CD14-positive monocyte (primary cell): ENCODE measurements around the gene SERPINB5. TPM values are rescaled to one million over a fixed set of nuclear protein-coding genes. Genes with fewer than 3 reads are reported as not detected.

Experiments used
- DNase-seq, 3 donors: peaks; one replicate each; pipeline ENCODE4 v3.0.0-alpha.2; 2011 to 2022
- H2AFZ ChIP-seq: 2 replicates; pipeline ENCODE4 v1.6.0; 2012; ENCODE audit warnings: mild to moderate bottlenecking, low read depth, low read length, inconsistent platforms; ENCODE audit not compliant: insufficient read depth, poor library complexity, severe bottlenecking
- H3K27ac ChIP-seq, 2 donors: 1 replicate in 1 of 2; 2 replicates in 1 of 2; pipeline ENCODE4 v1.5.1; 2012 to 2013; ENCODE audit warnings: low read length in 2 of 2, control low read depth in 1 of 2, inconsistent platforms in 1 of 2, low read depth in 1 of 2, mild to moderate bottlenecking in 1 of 2
- H3K27me3 ChIP-seq, 2 donors: one replicate each; pipeline versions ENCODE4 v1.6.0 to v1.6.1; 2011 to 2013; ENCODE audit warnings: low read length in 2 of 2; ENCODE audit not compliant: control insufficient read depth in 2 of 2, insufficient read depth in 2 of 2
- H3K36me3 ChIP-seq, 2 donors: replicated peaks in 1 of 2; 1 replicate in 1 of 2; 2 replicates in 1 of 2; pipeline versions ENCODE4 v1.5.1 to v1.6.1; 2012 to 2013; ENCODE audit warnings: low read length in 2 of 2, control low read depth in 1 of 2, inconsistent platforms in 1 of 2, mild to moderate bottlenecking in 1 of 2; ENCODE audit not compliant: insufficient read depth in 2 of 2, control insufficient read depth in 1 of 2
- H3K4me1 ChIP-seq, 2 donors: 1 replicate in 1 of 2; 2 replicates in 1 of 2; pipeline versions ENCODE4 v1.5.1 to v1.6.1; 2012 to 2013; ENCODE audit warnings: low read length in 2 of 2, control low read depth in 1 of 2, inconsistent platforms in 1 of 2, mild to moderate bottlenecking in 1 of 2, moderate library complexity in 1 of 2; ENCODE audit not compliant: insufficient read depth in 2 of 2, control insufficient read depth in 1 of 2
- H3K4me2 ChIP-seq: replicated peaks from 2 replicates; pipeline ENCODE3; 2012; ENCODE audit warnings: low read length, moderate library complexity, mild to moderate bottlenecking; ENCODE audit not compliant: poor library complexity, severe bottlenecking; ENCODE audit errors: extremely low read depth
- H3K4me3 ChIP-seq, 3 experiments: fragments of 200-600 bp in 1 of 3; sonication (generic) in 1 of 3; replicated peaks in 1 of 3; 1 replicate in 2 of 3; 2 replicates in 1 of 3; pipeline ENCODE4 v1.5.1; 2011 to 2013; ENCODE audit warnings: low read length in 3 of 3, mild to moderate bottlenecking in 3 of 3, control low read depth in 2 of 3, low read depth in 2 of 3, inconsistent platforms in 1 of 3, moderate library complexity in 1 of 3
- H3K79me2 ChIP-seq: 2 replicates; pipeline ENCODE4 v1.6.0; 2012; ENCODE audit warnings: mild to moderate bottlenecking, control low read depth, inconsistent platforms, low read length, moderate library complexity; ENCODE audit not compliant: insufficient read depth
- H3K9ac ChIP-seq: 2 replicates; pipeline ENCODE4 v1.6.0; 2017; ENCODE audit warnings: low read length, mild to moderate bottlenecking; ENCODE audit not compliant: insufficient read depth, poor library complexity, severe bottlenecking
- H3K9me3 ChIP-seq, 2 donors: replicated peaks in 1 of 2; 1 replicate in 1 of 2; 2 replicates in 1 of 2; pipeline versions ENCODE4 v1.5.1 to v1.6.1; 2012 to 2013; ENCODE audit warnings: low read length in 2 of 2, control low read depth in 1 of 2; ENCODE audit not compliant: control insufficient read depth in 1 of 2, insufficient read depth in 1 of 2
- H4K20me1 ChIP-seq: 2 replicates; pipeline ENCODE4 v1.6.0; 2012; ENCODE audit warnings: mild to moderate bottlenecking, low read length, control low read depth, moderate library complexity; ENCODE audit not compliant: insufficient read depth
- H3K27ac Mint-ChIP-seq, 7 donors: one replicate each; pipeline ENCODE4 v1.8.0; 2020; ENCODE audit warnings: mild to moderate bottlenecking in 7 of 7, mixed read lengths in 7 of 7, moderate library complexity in 6 of 7, inconsistent platforms in 2 of 7
- H3K27me3 Mint-ChIP-seq, 3 donors: one replicate each; pipeline ENCODE4 v1.8.0; 2021 to 2022; ENCODE audit warnings: low read depth in 3 of 3, mild to moderate bottlenecking in 3 of 3, mixed read lengths in 3 of 3, moderate library complexity in 3 of 3, inconsistent platforms in 1 of 3
- H3K36me3 Mint-ChIP-seq, 2 donors: one replicate each; pipeline ENCODE4 v1.8.0; 2020; ENCODE audit warnings: mixed read lengths in 2 of 2, inconsistent platforms in 1 of 2, mild to moderate bottlenecking in 1 of 2
- H3K4me1 Mint-ChIP-seq: one replicate; pipeline ENCODE4 v1.8.0; 2020; ENCODE audit warnings: mild to moderate bottlenecking, mixed read lengths
- H3K4me3 Mint-ChIP-seq, 2 donors: one replicate each; pipeline ENCODE4 v1.8.0; 2020; ENCODE audit warnings: mild to moderate bottlenecking in 2 of 2, mixed read lengths in 2 of 2, moderate library complexity in 1 of 2
- H3K9me3 Mint-ChIP-seq, 7 donors: one replicate each; pipeline ENCODE4 v1.8.0; 2020 to 2022; ENCODE audit warnings: mixed read lengths in 7 of 7, mild to moderate bottlenecking in 6 of 7, moderate library complexity in 6 of 7, inconsistent platforms in 2 of 7
- CTCF ChIP-seq: fragments of 200-600 bp; IDR thresholded peaks from one replicate; pipeline ENCODE4 v1.8.0; 2022; ENCODE audit warnings: antibody characterized with exemption, mild to moderate bottlenecking
- WGBS: methylation state at CpG from one replicate; pipeline ENCODE4 v1.1.5; 2013; ENCODE audit warnings: missing lambda C conversion rate; ENCODE audit not compliant: insufficient coverage; 5-methylcytosine and 5-hydroxymethylcytosine counted together
- intact Hi-C, 2 donors: fragments of 100-400 bp; cut with micrococcal nuclease; formaldehyde crosslinking; loops; one replicate each; pipeline versions ENCODE4 v1.15.0 to v1.15.1; 2023
- polyA plus RNA-seq, 3 donors: library from polyadenylated mRNA; depleted of rRNA in 1 of 3; unstranded in 2 of 3; stranded (reverse) in 1 of 3; fragments of 300-500 nt in 2 of 3; fragments of >200 nt in 1 of 3; fragmentation: Illumina TruSeq in 2 of 3; gene quantifications; 1 replicate in 2 of 3; 2 replicates in 1 of 3; pipeline ENCODE4 v1.2.3, GENCODE V29; 2012 to 2021

Gene SERPINB5
- polyA plus RNA-seq, 3 donors, result not detected

- Histone ChIP-seq H2AFZ (no peak overlapping the region), H3K27ac (no peak overlapping the region), H3K9me3 (no peaks in the 10 kb centered on the region), H3K4me2 (no peak overlapping the region), H4K20me1 (no peaks in the 10 kb centered on the region), H3K4me1 (no peaks in the 10 kb centered on the region), H3K9ac (no peak overlapping the region), H3K4me3 (no peak overlapping the region), H3K79me2 (no peaks in the 10 kb centered on the region), H3K27me3 (no peaks in the 10 kb centered on the region), H3K36me3 (no peaks in the 10 kb centered on the region)
- intact Hi-C loops, result no loop called here
- Mint-ChIP-seq H3K36me3 (no peaks in the 10 kb centered on the region), H3K27me3 (peaks cover 0 to 3% (median 0%) of the 10 kb centered on the region in 3 donors), H3K4me3 (no peak overlapping the region), H3K4me1 (no peaks in the 10 kb centered on the region), H3K27ac (no peak overlapping the region), H3K9me3 (peaks cover 0 to 2% (median 0%) of the 10 kb centered on the region in 7 donors)
- WGBS, result no CpG with 5 or more reads among the region's 3 CpGs
- TF ChIP-seq CTCF, result no peak
- DNase-seq, result no peak
These were observed 8.2 kb upstream of the SERPINB5 start for GRCh38 chr18:63468575-63468974.

- intact Hi-C loops, result no loop called here
These were observed 6.0 kb upstream of the SERPINB5 start for GRCh38 chr18:63470751-63471150.

More at GRCh38 chr18:63470751-63471150, 6.0 kb upstream of the SERPINB5 start:
- no peaks in the 10 kb centered on the region for H3K9me3 ChIP-seq
- H3K4me1 ChIP-seq, result no peaks in the 10 kb centered on the region
- H3K4me1 Mint-ChIP-seq, result no peaks in the 10 kb centered on the region
- no peaks in the 10 kb centered on the region for H3K27me3 ChIP-seq
- no peaks in the 10 kb centered on the region for H4K20me1 ChIP-seq
- H3K4me3 Mint-ChIP-seq, result no peak overlapping the region
- no peak overlapping the region for H3K27ac ChIP-seq
- TF ChIP-seq CTCF, result no peak
- no peaks in the 10 kb centered on the region for H3K36me3 ChIP-seq
- H3K4me2 ChIP-seq, result no peak overlapping the region
- DNase-seq, result no peak
- H3K27ac Mint-ChIP-seq, result no peak overlapping the region
- H2AFZ ChIP-seq, result no peak overlapping the region
- H3K4me3 ChIP-seq, result no peak overlapping the region
- no peaks in the 10 kb centered on the region for H3K36me3 Mint-ChIP-seq
- H3K27me3 Mint-ChIP-seq, result peaks cover 0 to 2% (median 0%) of the 10 kb centered on the region in 3 donors
- no peak overlapping the region for H3K9ac ChIP-seq
- 93% methylated on average over 7 of the region's 12 CpGs for WGBS
- no peaks in the 10 kb centered on the region for H3K79me2 ChIP-seq
- peaks cover 0 to 2% (median 0%) of the 10 kb centered on the region in 7 donors for H3K9me3 Mint-ChIP-seq
